ENCODE data around the gene HSPB6.
"Not testable (repeated sequence)": the region's sequence is repeated elsewhere in the genome, so short reads cannot be mapped to it uniquely, and the experiment has no call there.

The HSPB6 gene

GRCh38 chr19:35756377-35757230, at the start of gene HSPB6:
Gene HSPB6 (minus strand): TSS chr19:35757029. CDS start chr19:35757008, 21 bp downstream.
- no peak for DNase-seq

GRCh38 chr19:35806597-35806996, 49.8 kb upstream of the HSPB6 start:
- no peak for DNase-seq

- DNase-seq: no peak
These were observed 48.8 kb upstream of the HSPB6 start for GRCh38 chr19:35805526-35806102.

GRCh38 chr19:35801828-35802227, 45.0 kb upstream of the HSPB6 start:
- no peak for DNase-seq

- no peak for DNase-seq
These were observed 40.8 kb upstream of the HSPB6 start for GRCh38 chr19:35797663-35798062.

- DNase-seq: no peak
These were observed 40.1 kb upstream of the HSPB6 start for GRCh38 chr19:35796645-35797542.

- DNase-seq: not testable (repeated sequence)
These were observed 38.7 kb upstream of the HSPB6 start for GRCh38 chr19:35795564-35795963.

GRCh38 chr19:35793381-35794165, 36.7 kb upstream of the HSPB6 start:
- DNase-seq: no peak

- DNase-seq: no peak
These were observed 36.1 kb upstream of the HSPB6 start for GRCh38 chr19:35792888-35793287.

- no peak for DNase-seq
These were observed 35.5 kb upstream of the HSPB6 start for GRCh38 chr19:35792312-35792711.

GRCh38 chr19:35791814-35792279, 35.0 kb upstream of the HSPB6 start:
- DNase-seq: no peak

- no peak for DNase-seq
These were observed 34.4 kb upstream of the HSPB6 start for GRCh38 chr19:35790981-35791813.

- DNase-seq: no peak
These were observed 33.4 kb upstream of the HSPB6 start for GRCh38 chr19:35789978-35790944.

- DNase-seq: no peak
These were observed 32.6 kb upstream of the HSPB6 start for GRCh38 chr19:35789195-35789977.

GRCh38 chr19:35788205-35788960, 31.6 kb upstream of the HSPB6 start:
- DNase-seq: no peak

GRCh38 chr19:35787227-35787799, 30.5 kb upstream of the HSPB6 start:
- no peak for DNase-seq

- no peak for DNase-seq
These were observed 29.7 kb upstream of the HSPB6 start for GRCh38 chr19:35786299-35787160.
